Measurements from ENCODE around the gene KLK4.

Gene KLK4

DNA sequence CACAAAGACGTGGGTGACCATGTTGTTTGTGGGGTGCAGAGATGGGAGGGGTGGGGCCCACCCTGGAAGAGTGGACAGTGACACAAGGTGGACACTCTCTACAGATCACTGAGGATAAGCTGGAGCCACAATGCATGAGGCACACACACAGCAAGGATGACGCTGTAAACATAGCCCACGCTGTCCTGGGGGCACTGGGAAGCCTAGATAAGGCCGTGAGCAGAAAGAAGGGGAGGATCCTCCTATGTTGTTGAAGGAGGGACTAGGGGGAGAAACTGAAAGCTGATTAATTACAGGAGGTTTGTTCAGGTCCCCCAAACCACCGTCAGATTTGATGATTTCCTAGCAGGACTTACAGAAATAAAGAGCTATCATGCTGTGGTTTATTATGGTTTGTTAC lies 32.3 kb downstream of the KLK4 start:
- DNase-seq (ENCODE audit: low spot score): no peak

DNA sequence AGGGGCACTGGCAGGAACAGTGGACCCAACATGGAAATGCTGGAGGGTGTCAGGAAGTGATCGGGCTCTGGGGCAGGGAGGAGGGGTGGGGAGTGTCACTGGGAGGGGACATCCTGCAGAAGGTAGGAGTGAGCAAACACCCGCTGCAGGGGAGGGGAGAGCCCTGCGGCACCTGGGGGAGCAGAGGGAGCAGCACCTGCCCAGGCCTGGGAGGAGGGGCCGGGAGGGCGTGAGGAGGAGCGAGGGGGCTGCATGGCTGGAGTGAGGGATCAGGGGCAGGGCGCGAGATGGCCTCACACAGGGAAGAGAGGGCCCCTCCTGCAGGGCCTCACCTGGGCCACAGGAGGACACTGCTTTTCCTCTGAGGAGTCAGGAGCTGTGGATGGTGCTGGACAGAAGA lies 33.9 kb downstream of the KLK4 start:
- DNase-seq (ENCODE audit: low spot score): no peak

DNA sequence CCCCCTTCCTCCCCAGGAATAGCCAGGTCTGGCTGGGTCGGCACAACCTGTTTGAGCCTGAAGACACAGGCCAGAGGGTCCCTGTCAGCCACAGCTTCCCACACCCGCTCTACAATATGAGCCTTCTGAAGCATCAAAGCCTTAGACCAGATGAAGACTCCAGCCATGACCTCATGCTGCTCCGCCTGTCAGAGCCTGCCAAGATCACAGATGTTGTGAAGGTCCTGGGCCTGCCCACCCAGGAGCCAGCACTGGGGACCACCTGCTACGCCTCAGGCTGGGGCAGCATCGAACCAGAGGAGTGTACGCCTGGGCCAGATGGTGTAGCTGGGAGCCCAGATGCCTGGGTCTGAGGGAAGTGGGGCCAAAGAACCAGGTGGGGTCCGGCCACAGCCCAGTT lies 34.7 kb downstream of the KLK4 start:
- DNase-seq (ENCODE audit: low spot score): no peak

DNA sequence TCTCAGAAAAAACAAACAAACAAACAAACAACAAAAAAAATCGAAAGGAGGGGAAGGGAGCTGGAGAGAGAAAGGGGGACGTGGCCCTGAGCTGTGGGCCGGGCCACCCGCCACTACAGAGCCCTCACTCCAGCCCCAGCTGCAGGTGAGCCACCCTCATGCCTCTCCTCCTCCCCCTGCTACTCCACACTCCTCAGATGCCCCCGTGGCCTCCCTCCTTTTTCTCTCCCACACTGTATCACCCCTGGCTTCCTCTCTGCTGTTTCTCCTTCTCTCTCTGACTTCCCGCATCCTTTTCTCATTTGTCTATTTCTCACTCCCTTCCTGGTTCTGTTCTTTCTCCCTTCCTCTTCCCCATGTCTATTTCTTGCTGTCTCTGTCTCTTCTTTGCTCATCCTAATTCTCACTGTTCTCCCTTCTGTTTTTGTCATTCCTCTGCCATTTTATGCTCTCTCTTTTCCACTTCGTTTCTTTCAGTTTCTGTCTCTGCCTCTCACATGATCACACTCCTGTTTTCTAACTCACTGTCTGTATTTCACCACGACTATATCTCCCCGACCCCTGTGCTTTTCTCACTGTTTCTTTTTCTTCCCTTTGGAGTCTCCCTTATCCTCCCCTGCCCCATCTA lies 35.3 kb downstream of the KLK4 start:
- DNase-seq (ENCODE audit: low spot score): no peak

DNA sequence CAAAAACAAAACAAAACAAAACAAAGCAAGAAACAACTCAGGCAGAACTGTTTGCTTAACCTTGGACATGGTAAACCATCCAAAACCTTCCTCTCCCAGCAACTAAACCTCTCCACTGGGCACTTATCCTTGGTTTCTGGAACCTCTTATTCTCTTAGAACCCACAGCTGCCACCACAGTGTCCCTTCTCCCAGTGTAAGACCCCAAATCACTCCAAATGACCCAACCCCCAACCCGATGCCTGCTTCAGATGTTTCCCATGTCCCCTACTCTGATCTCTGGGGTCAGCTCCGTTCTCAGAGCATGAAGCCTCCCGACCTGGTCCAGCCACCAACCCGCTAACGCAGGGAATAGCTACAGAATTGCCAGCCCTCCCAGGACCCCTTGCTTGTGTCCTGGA lies 37.0 kb downstream of the KLK4 start:
- no peak for DNase-seq (ENCODE audit: low spot score)

DNA sequence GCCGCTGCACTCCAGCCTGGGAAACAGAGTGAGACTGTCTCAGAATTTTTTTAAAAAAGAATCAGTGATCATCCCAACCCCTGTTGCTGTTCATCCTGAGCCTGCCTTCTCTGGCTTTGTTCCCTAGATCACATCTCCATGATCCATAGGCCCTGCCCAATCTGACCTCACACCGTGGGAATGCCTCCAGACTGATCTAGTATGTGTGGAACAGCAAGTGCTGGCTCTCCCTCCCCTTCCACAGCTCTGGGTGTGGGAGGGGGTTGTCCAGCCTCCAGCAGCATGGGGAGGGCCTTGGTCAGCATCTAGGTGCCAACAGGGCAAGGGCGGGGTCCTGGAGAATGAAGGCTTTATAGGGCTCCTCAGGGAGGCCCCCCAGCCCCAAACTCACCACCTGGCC lies 38.1 kb downstream of the KLK4 start, which contains the start of gene KLK2:
TSS of gene KLK2 (plus strand) at position 384 of the 400 bp plus-strand sequence. CDS start 35 bp downstream, outside the sequence.
- DNase-seq (ENCODE audit: low spot score): no peak

DNA sequence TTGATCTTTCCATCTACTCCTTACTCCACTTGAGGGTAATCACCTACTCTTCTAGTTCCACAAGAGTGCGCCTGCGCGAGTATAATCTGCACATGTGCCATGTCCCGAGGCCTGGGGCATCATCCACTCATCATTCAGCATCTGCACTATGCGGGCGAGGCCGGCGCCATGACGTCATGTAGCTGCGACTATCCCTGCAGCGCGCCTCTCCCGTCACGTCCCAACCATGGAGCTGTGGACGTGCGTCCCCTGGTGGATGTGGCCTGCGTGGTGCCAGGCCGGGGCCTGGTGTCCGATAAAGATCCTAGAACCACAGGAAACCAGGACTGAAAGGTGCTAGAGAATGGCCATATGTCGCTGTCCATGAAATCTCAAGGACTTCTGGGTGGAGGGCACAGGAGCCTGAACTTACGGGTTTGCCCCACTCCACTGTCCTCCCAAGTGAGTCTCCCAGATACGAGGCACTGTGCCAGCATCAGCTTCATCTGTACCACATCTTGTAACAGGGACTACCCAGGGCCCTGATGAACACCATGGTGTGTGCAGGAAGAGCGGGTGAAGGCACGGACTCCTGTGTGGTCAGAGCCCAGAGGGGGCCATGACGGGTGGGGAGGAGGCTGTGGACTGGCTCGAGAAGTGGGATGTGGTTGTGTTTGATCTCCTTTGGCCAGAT lies 40.6 kb downstream of the KLK4 start:
- DNase-seq (ENCODE audit: low spot score): peak; percentile 60

DNA sequence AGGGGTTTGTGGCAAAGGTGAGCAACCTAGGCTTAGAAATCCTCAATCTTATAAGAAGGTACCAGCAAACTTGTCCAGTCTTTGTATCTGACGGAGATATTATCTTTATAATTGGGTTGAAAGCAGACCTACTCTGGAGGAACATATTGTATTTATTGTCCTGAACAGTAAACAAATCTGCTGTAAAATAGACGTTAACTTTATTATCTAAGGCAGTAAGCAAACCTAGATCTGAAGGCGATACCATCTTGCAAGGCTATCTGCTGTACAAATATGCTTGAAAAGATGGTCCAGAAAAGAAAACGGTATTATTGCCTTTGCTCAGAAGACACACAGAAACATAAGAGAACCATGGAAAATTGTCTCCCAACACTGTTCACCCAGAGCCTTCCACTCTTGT lies 41.7 kb downstream of the KLK4 start:
- DNase-seq (ENCODE audit: low spot score): no peak

DNA sequence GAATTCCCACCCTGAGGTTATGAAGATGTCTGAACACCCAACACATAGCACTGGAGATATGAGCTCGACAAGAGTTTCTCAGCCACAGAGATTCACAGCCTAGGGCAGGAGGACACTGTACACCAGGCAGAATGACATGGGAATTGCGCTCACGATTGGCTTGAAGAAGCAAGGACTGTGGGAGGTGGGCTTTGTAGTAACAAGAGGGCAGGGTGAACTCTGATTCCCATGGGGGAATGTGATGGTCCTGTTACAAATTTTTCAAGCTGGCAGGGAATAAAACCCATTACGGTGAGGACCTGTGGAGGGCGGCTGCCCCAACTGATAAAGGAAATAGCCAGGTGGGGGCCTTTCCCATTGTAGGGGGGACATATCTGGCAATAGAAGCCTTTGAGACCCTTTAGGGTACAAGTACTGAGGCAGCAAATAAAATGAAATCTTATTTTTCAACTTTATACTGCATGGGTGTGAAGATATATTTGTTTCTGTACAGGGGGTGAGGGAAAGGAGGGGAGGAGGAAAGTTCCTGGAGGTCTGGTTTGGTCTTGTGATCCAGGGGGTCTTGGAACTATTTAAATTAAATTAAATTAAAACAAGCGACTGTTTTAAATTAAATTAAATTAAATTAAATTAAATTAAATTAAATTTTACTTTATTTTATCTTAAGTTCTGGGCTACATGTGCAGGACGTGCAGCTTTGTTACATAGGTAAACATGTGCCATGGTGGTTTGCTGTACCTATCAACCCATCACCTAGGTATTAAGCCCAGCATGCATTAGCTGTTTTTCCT lies 49.5 kb downstream of the KLK4 start:
- DNase-seq (ENCODE audit: low spot score): no peak

DNA sequence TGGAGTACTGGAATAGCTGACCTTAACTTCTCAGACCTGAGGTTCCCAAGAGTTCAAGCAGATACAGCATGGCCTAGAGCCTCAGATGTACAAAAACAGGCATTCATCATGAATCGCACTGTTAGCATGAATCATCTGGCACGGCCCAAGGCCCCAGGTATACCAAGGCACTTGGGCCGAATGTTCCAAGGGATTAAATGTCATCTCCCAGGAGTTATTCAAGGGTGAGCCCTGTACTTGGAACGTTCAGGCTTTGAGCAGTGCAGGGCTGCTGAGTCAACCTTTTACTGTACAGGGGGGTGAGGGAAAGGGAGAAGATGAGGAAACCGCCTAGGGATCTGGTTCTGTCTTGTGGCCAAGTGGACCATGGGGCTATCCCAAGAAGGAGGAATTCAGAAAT lies 50.2 kb downstream of the KLK4 start:
- DNase-seq (ENCODE audit: low spot score): no peak

DNA sequence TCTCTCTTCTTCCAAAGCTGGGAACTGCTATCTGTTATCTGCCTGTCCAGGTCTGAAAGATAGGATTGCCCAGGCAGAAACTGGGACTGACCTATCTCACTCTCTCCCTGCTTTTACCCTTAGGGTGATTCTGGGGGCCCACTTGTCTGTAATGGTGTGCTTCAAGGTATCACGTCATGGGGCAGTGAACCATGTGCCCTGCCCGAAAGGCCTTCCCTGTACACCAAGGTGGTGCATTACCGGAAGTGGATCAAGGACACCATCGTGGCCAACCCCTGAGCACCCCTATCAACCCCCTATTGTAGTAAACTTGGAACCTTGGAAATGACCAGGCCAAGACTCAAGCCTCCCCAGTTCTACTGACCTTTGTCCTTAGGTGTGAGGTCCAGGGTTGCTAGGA lies 51.3 kb downstream of the KLK4 start:
- DNase-seq (ENCODE audit: low spot score): no peak

DNA sequence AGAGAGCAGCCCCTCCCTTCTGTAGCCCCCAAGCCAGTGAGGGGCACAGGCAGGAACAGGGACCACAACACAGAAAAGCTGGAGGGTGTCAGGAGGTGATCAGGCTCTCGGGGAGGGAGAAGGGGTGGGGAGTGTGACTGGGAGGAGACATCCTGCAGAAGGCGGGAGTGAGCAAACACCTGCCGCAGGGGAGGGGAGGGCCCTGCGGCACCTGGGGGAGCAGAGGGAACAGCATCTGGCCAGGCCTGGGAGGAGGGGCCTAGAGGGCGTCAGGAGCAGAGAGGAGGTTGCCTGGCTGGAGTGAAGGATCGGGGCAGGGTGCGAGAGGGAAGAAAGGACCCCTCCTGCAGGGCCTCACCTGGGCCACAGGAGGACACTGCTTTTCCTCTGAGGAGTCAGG lies 52.3 kb downstream of the KLK4 start:
- no peak for DNase-seq (ENCODE audit: low spot score)

DNA sequence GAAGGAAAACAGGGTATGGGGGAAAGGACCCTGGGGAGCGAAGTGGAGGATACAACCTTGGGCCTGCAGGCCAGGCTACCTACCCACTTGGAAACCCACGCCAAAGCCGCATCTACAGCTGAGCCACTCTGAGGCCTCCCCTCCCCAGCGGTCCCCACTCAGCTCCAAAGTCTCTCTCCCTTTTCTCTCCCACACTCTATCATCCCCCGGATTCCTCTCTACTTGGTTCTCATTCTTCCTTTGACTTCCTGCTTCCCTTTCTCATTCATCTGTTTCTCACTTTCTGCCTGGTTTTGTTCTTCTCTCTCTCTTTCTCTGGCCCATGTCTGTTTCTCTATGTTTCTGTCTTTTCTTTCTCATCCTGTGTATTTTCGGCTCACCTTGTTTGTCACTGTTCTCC lies 53.8 kb downstream of the KLK4 start:
- DNase-seq (ENCODE audit: low spot score): no peak

Measured in COLO829 (cell line).